COLO829 (cell line): ENCODE data around the gene GRID2.

ENCODE experiments used
- DNase-seq: peaks from one replicate; pipeline ENCODE4 v3.0.0; 2012; ENCODE audit warnings: low spot score

GRID2 gene

GRCh38 chr4:92968996-92969395 is 665.2 kb downstream of the GRID2 start:
- DNase-seq, result no peak

DNA sequence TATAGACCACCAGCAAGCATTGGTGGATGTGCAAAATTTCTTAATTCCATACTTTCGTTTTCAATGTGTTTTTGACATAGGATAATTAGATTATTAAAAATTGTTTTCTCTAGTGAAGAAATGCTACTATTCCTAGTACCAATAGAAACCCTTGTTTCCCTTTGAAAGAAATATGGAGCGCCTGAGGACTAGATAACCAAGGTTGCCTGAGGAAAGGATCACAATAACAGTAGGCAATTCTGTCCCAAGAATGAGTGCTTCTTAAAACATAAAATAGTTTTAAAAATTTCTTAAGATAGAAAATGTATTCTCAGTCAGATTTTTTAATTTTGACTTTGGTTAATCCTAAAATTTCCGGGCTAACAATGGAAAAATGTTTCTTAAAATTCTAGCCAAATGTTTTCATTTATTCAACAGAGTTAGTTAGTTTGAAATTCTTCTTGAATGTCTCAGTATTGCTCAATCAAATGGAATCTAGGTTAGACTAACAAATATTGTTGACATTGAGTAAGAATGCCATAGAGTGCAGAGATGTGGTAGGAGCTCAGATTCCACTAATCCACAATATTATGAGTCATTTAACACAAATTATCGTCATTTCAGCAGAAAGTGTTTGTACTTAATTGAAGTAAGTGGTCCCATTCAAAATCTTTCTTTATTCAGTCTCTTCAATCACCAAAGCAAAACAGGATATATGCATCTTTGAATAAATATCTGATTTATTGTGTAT is 666.0 kb downstream of the GRID2 start:
- peak; percentile 67 for DNase-seq

DNA sequence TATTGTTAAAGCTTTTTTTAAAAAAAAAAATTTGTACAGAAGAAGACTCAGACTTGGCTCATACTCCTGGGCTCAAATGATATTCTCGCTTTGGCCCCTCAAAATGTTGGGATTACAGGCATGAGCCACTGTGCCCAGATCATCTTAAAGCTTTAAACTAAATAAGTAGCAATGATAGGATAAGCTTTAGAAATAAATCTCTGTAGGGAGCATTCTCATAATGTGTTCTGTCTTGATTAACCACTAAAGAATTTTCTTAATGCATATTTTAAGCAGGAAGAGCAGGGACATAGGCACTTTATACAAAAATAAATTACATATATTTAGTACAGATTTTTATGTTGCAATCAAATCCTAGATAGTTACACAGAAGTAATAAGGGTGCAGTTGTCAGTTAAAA is 667.2 kb downstream of the GRID2 start:
- no peak for DNase-seq

GRCh38 chr4:92988301-92988700 is 684.5 kb downstream of the GRID2 start:
- no peak for DNase-seq

- DNase-seq, result no peak
Measured at GRCh38 chr4:92992758-92993157, 689.0 kb downstream of the GRID2 start.

- no peak for DNase-seq
Measured at GRCh38 chr4:92994727-92995126, 691.0 kb downstream of the GRID2 start.

- DNase-seq, result no peak
Measured at GRCh38 chr4:92996533-92996932, 692.8 kb downstream of the GRID2 start.

DNA sequence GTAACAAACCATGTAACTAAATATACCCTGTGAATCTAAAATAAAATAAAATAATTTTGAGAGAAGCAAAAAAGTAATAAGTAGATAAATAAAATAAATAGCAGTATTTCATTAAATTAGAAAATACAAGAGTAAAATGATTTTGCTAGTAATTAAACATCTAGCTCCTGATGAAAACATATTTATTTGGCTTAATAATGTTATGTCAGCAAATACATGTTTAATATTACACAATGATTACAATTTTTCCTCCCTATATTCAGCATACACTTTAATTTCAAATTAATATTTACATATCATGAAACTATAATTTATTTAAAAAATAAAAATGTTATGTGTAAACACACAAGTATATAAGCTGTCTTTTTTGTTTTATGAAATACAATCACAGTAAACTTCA is 697.1 kb downstream of the GRID2 start:
- no peak for DNase-seq

- DNase-seq, result no peak
Measured at GRCh38 chr4:93002240-93002639, 698.5 kb downstream of the GRID2 start.

DNA sequence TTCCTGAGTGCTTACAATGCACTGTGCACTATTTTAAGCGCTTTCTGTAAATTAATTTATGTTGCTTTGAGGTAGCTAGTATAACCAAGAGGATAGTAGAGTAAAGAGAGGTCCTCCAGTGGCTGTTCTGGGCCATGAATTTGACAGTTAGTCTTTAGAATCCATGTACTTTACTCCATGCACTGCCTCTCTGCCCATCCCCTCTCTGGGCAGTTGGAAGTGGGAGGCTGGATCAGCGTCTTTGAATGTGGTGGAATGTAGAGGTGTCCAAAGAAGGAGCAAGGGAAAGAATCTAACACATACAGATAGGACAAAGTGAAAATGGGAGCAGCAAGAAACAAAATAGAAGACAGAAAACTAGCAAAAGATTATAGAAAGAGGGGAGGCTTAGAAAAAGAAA is 712.6 kb downstream of the GRID2 start:
- no peak for DNase-seq

- no peak for DNase-seq
Measured at GRCh38 chr4:93018243-93018642, 714.5 kb downstream of the GRID2 start.

- peak; percentile 7 for DNase-seq
Measured at GRCh38 chr4:93018806-93019205, 715.0 kb downstream of the GRID2 start.

DNA sequence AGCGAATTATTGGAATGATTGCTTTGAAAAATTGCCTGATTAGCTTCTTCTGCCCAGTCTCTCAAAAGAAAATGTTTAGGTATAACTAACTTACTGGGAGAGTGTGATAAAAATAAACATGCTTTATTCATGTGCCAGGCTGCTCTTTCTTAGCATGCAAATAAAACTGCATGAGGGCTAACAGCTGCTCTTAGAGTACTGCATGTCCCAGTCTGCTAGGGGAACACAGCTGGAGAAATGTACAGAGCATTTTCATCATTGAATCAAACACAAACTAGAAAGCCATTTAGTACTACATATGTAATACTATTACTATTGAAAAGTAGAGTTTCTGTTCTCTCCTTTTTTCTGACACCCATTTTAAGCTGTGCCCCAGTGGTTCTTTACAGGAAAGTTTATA is 726.0 kb downstream of the GRID2 start:
- DNase-seq, result no peak

GRCh38 chr4:93030670-93031069 is 726.9 kb downstream of the GRID2 start:
- DNase-seq, result no peak

GRCh38 chr4:93031431-93032098 is 727.8 kb downstream of the GRID2 start:
- no peak for DNase-seq

- peak; percentile 60 for DNase-seq
Measured at GRCh38 chr4:93042746-93043145, 739.0 kb downstream of the GRID2 start.

DNA sequence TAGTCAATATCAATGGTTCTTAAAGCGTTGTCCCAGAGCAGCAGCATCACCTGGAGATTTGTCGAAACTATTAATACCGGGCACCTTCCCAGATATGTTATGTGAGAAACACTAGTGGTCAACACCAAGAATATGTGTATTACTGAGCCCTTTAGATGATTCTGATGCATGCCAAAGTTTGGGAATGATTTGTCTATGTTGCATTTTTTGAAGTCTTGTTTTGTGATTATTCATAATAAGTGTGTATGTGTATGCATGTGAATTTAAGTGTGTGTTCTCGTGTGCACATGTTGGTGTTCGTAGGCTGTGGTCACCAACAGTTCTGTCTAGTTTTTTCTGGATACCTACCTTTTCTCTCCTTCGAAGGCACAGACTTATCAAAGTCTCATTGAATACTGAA is 749.4 kb downstream of the GRID2 start:
- DNase-seq, result no peak

- DNase-seq, result no peak
Measured at GRCh38 chr4:93061826-93062225, 758.1 kb downstream of the GRID2 start.

DNA sequence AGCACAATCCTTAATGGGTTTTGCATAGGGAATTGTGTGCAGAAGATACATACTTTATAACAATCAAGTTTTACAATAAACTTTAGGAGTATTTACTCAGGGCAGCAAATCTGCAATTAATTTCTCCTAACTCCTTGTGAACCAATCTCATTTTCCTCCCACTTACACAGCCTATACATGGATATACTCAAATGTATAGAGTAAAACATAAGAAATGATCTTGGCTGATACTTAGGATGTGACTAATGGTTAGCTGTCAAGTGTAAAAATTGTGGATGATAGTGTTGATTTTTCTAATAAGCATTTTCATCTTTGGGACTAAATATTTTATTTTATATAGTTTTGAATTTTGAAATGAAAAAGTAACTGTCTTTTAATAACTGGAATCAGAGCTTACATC is 759.6 kb downstream of the GRID2 start:
- DNase-seq, result no peak

DNA sequence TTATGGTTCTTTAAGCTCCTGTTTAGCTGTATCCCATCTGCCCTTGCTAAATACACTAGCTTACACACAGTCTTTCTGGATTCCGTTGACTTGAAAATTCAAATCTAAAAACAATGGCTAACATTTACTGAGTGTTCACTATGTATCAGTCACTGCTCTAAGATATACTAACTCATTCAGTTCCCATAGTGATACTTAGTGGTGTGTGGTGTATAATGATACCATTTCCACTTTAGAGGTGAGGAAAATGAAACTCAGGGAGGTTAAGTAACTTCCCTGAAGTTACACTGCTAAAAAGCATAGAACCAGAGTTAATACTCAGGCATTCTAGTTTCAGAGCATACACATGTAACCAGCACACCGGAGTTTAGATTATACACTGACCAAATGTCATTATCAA is 762.0 kb downstream of the GRID2 start:
- no peak for DNase-seq

DNA sequence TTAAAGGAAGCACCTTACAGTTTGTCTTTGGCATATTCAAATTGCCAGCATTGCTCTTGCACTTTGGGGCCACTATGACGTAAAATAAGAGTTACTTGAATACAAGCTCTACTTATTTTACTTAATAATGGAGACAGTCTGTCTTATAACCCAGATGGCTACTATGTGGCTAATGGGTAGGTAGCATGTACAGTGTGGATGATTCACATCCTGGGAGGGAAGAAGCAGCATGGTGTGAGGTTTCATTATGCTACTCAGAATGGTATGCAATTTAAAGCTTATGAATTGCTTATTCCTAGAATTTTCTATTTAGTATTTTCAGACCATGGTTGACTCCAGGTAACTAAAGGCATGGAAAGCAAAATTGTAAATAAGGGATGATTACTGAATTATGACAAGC is 763.0 kb downstream of the GRID2 start:
- DNase-seq, result peak; percentile 27

GRCh38 chr4:93072292-93072691 is 768.5 kb downstream of the GRID2 start:
- DNase-seq, result no peak

- DNase-seq, result no peak
Measured at GRCh38 chr4:93080316-93080715, 776.5 kb downstream of the GRID2 start.
